ENCODE results near the gene GGT6. TPM values are rescaled to one million over a fixed set of nuclear protein-coding genes. Genes with fewer than 3 reads are reported as not detected.
A peak's percentile ranks its signal among the peaks of the same experiment; 100 is the strongest.

The GGT6 gene
- total RNA-seq, 1 experiment from 2014 or later: not detected

- Histone ChIP-seq H3K9ac (ENCODE audit: low read length) (no peak overlapping the region), H3K4me3 (ENCODE audit: low read length) (no peak overlapping the region; the same call in 1 of the 2 replicates), H3K4me1 (ENCODE audit: insufficient read depth, low read length) (no peaks in the 10 kb centered on the region), H3K36me3 (ENCODE audit: low read depth, low read length) (no peaks in the 10 kb centered on the region), H4K20me1 (ENCODE audit: low read length) (no peaks in the 10 kb centered on the region), H3K27me3 (ENCODE audit: low read length) (no peaks in the 10 kb centered on the region), H3K27ac (ENCODE audit: low read length) (no peak overlapping the region), H3K79me2 (ENCODE audit: low read length) (no peaks in the 10 kb centered on the region), H3F3A (ENCODE audit: low read length, unreplicated experiment) (no peaks in the 10 kb centered on the region), H3K4me2 (ENCODE audit: low read length) (peak overlapping the region; percentile 33), H2AFZ (ENCODE audit: low read length) (peak overlapping the region; percentile 65), H3K9me3 (ENCODE audit: low read length) (no peaks in the 10 kb centered on the region), H3K9me2 (replicated peaks; ENCODE audit: low read length) (no peaks in the 10 kb centered on the region)
- TF ChIP-seq CTCF (conservative IDR thresholded peaks at IDR 0.05; ENCODE audit: low read depth, low read length): peak; percentile 75
- no peak for TF ChIP-seq EZH2 (IDR thresholded peaks at IDR 0.05; ENCODE audit: low read length, unreplicated experiment)
- BruUV-seq (replicated peaks): no TSS peak
- DNase-seq: peak; percentile 74
- intact Hi-C loops (cut with micrococcal nuclease): loop anchor here (1.0 kb wide), 1 partner anchor 61 kb away; no protein-coding TSS in a partner anchor
- ChIA-PET POLR2A (ENCODE audit: unreplicated experiment) (no interaction called here), CTCF (no interaction called here)
- peak; percentile 89 for ATAC-seq
Measured at GRCh38 chr17:4565209-4566141, 5.1 kb upstream of the GGT6 start.

GRCh38 chr17:4562015-4562969 is 1.9 kb upstream of the GGT6 start:
- TF ChIP-seq EZH2 (IDR thresholded peaks at IDR 0.05; ENCODE audit: low read length, unreplicated experiment) (no peak), CTCF (conservative IDR thresholded peaks at IDR 0.05; ENCODE audit: low read depth, low read length) (no peak), EZH2phosphoT487 (IDR thresholded peaks at IDR 0.05; ENCODE audit: borderline replicate concordance, low read length) (no peak)
- H3K4me3 ChIP-seq (ENCODE audit: low read length): no peak overlapping the region

More at GRCh38 chr17:4562015-4562969, 1.9 kb upstream of the GGT6 start:
- Histone ChIP-seq H3K79me2 (ENCODE audit: low read length) (no peaks in the 10 kb centered on the region), H3K9me3 (ENCODE audit: low read length) (no peaks in the 10 kb centered on the region), H3K27ac (ENCODE audit: low read length) (no peak overlapping the region), H3K4me1 (ENCODE audit: insufficient read depth, low read length) (no peaks in the 10 kb centered on the region), H3K9me2 (replicated peaks; ENCODE audit: low read length) (no peaks in the 10 kb centered on the region), H3K4me2 (ENCODE audit: low read length) (no peak overlapping the region), H4K20me1 (ENCODE audit: low read length) (no peaks in the 10 kb centered on the region), H3K36me3 (ENCODE audit: low read depth, low read length) (no peaks in the 10 kb centered on the region), H3F3A (ENCODE audit: low read length, unreplicated experiment) (no peaks in the 10 kb centered on the region), H3K9ac (ENCODE audit: low read length) (no peak overlapping the region), H2AFZ (ENCODE audit: low read length) (no peak overlapping the region), H3K27me3 (ENCODE audit: low read length) (no peaks in the 10 kb centered on the region)
- no peak for DNase-seq
- intact Hi-C loops (cut with micrococcal nuclease): no loop called here
- ATAC-seq: no peak
- BruUV-seq (replicated peaks): no TSS peak
- ChIA-PET CTCF (no interaction called here), POLR2A (ENCODE audit: unreplicated experiment) (no interaction called here)

All from PC-3 (cell line).